HEK293 (cell line): ENCODE results near the gene RBMS3.

Experiments used
- CTCF ChIA-PET: fragments of 350-600 bp; formaldehyde crosslinking; extraction: SDS; loops from one replicate; lab custom pipeline; 2021; ENCODE audit warnings: antibody characterized with exemption; lab: Yijun Ruan, JAX
- POLR2A ChIA-PET: fragments of 300-600 bp; formaldehyde crosslinking; extraction: SDS; loops from one replicate; lab custom pipeline; 2020; ENCODE audit warnings: antibody characterized with exemption, inconsistent platforms; lab: Yijun Ruan, JAX
- H3K27ac ChIP-seq: fragments of 200-500 bp; sonication (Bioruptor generic); 2 replicates; pipeline ENCODE4 v1.5.1; 2014; ENCODE audit warnings: low read depth, low read length, control low read depth, inconsistent platforms; ENCODE audit errors: extremely low read depth
- H3K36me3 ChIP-seq, 2 experiments: fragments of 200-500 bp in 1 of 2; sonication (Bioruptor generic) in 1 of 2; 1 replicate in 1 of 2; 2 replicates in 1 of 2; pipeline ENCODE4 v1.5.1; 2014 to 2017; ENCODE audit warnings: inconsistent platforms in 2 of 2, low read length in 2 of 2; ENCODE audit not compliant: control insufficient read depth in 2 of 2, insufficient read depth in 1 of 2
- H3K4me1 ChIP-seq: fragments of 200-500 bp; sonication (Bioruptor generic); 2 replicates; pipeline ENCODE4 v1.5.1; 2014; ENCODE audit warnings: mild to moderate bottlenecking, low read length, inconsistent platforms; ENCODE audit not compliant: control insufficient read depth, insufficient read depth
- H3K4me3 ChIP-seq: 2 replicates; pipeline ENCODE4 v1.5.1; 2011; ENCODE audit warnings: low read depth, mild to moderate bottlenecking, control low read depth, low read length, moderate library complexity
- H3K9me3 ChIP-seq: fragments of 200-500 bp; sonication (Bioruptor generic); 2 replicates; pipeline ENCODE4 v1.5.1; 2014; ENCODE audit warnings: low read depth, low read length, inconsistent platforms; ENCODE audit not compliant: control insufficient read depth, insufficient read depth
- BCL11B ChIP-seq: fragments of 450-650 bp; formaldehyde crosslinking; IDR thresholded peaks from 2 replicates; pipeline ENCODE4 v1.5.1; 2016; ENCODE audit warnings: low read depth, missing biosample characterization, missing genetic modification characterization
- BCL6B ChIP-seq: fragments of 450-650 bp; formaldehyde crosslinking; IDR thresholded peaks from 2 replicates; pipeline ENCODE4 v1.5.1; 2017; ENCODE audit warnings: missing biosample characterization, missing genetic modification characterization
- MEIS1 ChIP-seq: sonication (generic); formaldehyde crosslinking; IDR thresholded peaks from 2 replicates; pipeline ENCODE4 v1.8.1; 2022; ENCODE audit warnings: missing genetic modification reagents, mild to moderate bottlenecking, borderline replicate concordance
- SCRT2 ChIP-seq: fragments of 450-650 bp; formaldehyde crosslinking; IDR thresholded peaks from 2 replicates; pipeline ENCODE4 v1.5.1; 2016; ENCODE audit warnings: missing biosample characterization, missing genetic modification characterization
- ZBTB21 ChIP-seq: fragments of 450-650 bp; formaldehyde crosslinking; IDR thresholded peaks from 2 replicates; pipeline ENCODE4 v1.5.1; 2017; ENCODE audit warnings: missing biosample characterization, missing genetic modification characterization
- ZNF114 ChIP-seq: fragments of 450-650 bp; formaldehyde crosslinking; IDR thresholded peaks from 2 replicates; pipeline ENCODE4 v1.5.0; 2017; ENCODE audit warnings: missing biosample characterization, missing genetic modification characterization
- ZNF175 ChIP-seq: fragments of 450-650 bp; formaldehyde crosslinking; IDR thresholded peaks from 2 replicates; pipeline ENCODE4 v1.5.1; 2016; ENCODE audit warnings: missing biosample characterization, missing genetic modification characterization
- ZNF184 ChIP-seq: fragments of 450-650 bp; IDR thresholded peaks from 2 replicates; pipeline ENCODE4 v1.5.1; 2018; ENCODE audit warnings: missing biosample characterization, mild to moderate bottlenecking, missing genetic modification characterization
- ZNF214 ChIP-seq: fragments of 450-650 bp; formaldehyde crosslinking; IDR thresholded peaks from 2 replicates; pipeline ENCODE4 v1.5.1; 2017; ENCODE audit warnings: missing biosample characterization, mild to moderate bottlenecking, missing genetic modification characterization, borderline replicate concordance
- ZNF341 ChIP-seq: fragments of 450-650 bp; formaldehyde crosslinking; IDR thresholded peaks from 2 replicates; pipeline ENCODE4; 2016; ENCODE audit warnings: low read depth, missing biosample characterization, missing genetic modification characterization
- ZNF350 ChIP-seq: fragments of 450-650 bp; formaldehyde crosslinking; IDR thresholded peaks from 2 replicates; pipeline ENCODE4 v1.5.0; 2017; ENCODE audit warnings: missing biosample characterization, mild to moderate bottlenecking, missing genetic modification characterization
- ZNF37A ChIP-seq: fragments of 450-650 bp; IDR thresholded peaks from 2 replicates; pipeline ENCODE4 v1.5.1; 2018; ENCODE audit warnings: missing biosample characterization, missing genetic modification characterization
- ZNF514 ChIP-seq: fragments of 450-650 bp; formaldehyde crosslinking; IDR thresholded peaks from 2 replicates; pipeline ENCODE4 v1.5.1; 2016; ENCODE audit warnings: missing biosample characterization, missing genetic modification characterization
- ZNF549 ChIP-seq: fragments of 450-650 bp; IDR thresholded peaks from 2 replicates; pipeline ENCODE4 v1.5.1; 2018; ENCODE audit warnings: missing biosample characterization, missing genetic modification characterization, mild to moderate bottlenecking, inconsistent platforms, moderate library complexity
- ZNF692 ChIP-seq: fragments of 450-650 bp; formaldehyde crosslinking; IDR thresholded peaks from 2 replicates; pipeline ENCODE4 v1.5.1; 2016; ENCODE audit warnings: missing biosample characterization, missing genetic modification characterization
- ZNF776 ChIP-seq: fragments of 450-650 bp; formaldehyde crosslinking; IDR thresholded peaks from 2 replicates; pipeline ENCODE4 v1.5.0; 2017; ENCODE audit warnings: missing biosample characterization, missing genetic modification characterization, borderline replicate concordance
- ZNF792 ChIP-seq: fragments of 450-650 bp; formaldehyde crosslinking; IDR thresholded peaks from 2 replicates; pipeline ENCODE4 v1.5.1; 2016; ENCODE audit warnings: missing biosample characterization, missing genetic modification characterization
- TF ChIP-seq, protein P1 (sequence below): fragments of 450-650 bp; formaldehyde crosslinking; IDR thresholded peaks from 2 replicates; pipeline ENCODE4 v1.5.0; 2017; ENCODE audit warnings: missing biosample characterization, missing genetic modification characterization, borderline replicate concordance
- TF ChIP-seq, protein P2 (sequence below): fragments of 450-650 bp; formaldehyde crosslinking; IDR thresholded peaks from 2 replicates; pipeline ENCODE4 v1.5.1; 2017; ENCODE audit warnings: missing biosample characterization, missing genetic modification characterization
- TF ChIP-seq, protein P3 (sequence below): fragments of 450-650 bp; formaldehyde crosslinking; IDR thresholded peaks from 2 replicates; pipeline ENCODE4 v1.5.1; 2016; ENCODE audit warnings: missing biosample characterization, missing genetic modification characterization
- TF ChIP-seq, protein P4 (sequence below): IDR thresholded peaks from 2 replicates; pipeline ENCODE4 v1.6.1; 2011; ENCODE audit warnings: mild to moderate bottlenecking, low read depth, low read length, borderline replicate concordance

The RBMS3 gene

DNA sequence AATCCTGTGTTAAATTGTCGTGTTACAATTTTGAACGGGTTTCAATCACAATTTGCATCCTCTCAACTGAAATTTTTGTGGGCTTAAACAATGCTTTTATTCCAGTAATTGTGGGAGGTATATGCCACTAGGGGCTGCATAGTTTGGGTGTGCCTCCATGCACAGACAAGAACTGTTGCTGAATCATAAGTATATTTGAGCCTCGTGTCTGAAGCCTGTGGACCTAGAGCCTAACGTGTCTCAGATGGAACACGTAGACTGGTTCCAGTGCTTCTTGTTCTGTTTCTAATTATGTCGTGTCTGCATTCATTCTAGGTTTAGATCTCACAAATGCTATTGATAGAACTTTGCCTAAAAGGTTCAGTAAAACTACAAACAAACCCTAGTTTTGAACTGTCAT is 363.4 kb downstream of the RBMS3 start (continued):
- TF ChIP-seq ZNF341 (tag by site-specific recombination) (no peak), ZNF184 (tag by site-specific recombination) (no peak), ZNF114 (tag by site-specific recombination) (no peak)

GRCh38 chr3:29644956-29645636 is 364.2 kb downstream of the RBMS3 start:
- H3K27ac ChIP-seq, result no peak overlapping the region
- no peaks in the 10 kb centered on the region for H3K9me3 ChIP-seq
- POLR2A ChIA-PET, result no interaction called here
- peaks cover 4% of the 10 kb centered on the region; the same call in 1 of the 2 replicates for H3K4me1 ChIP-seq
- no peak overlapping the region for H3K4me3 ChIP-seq
- no peaks in the 10 kb centered on the region for H3K36me3 ChIP-seq
- TF ChIP-seq ZNF514 (tag by site-specific recombination) (no peak), ZNF549 (no peak), BCL11B (tag by site-specific recombination) (no peak), MEIS1 (CRISPR knock-in tag) (no peak)
- TF ChIP-seq, protein P1, sequence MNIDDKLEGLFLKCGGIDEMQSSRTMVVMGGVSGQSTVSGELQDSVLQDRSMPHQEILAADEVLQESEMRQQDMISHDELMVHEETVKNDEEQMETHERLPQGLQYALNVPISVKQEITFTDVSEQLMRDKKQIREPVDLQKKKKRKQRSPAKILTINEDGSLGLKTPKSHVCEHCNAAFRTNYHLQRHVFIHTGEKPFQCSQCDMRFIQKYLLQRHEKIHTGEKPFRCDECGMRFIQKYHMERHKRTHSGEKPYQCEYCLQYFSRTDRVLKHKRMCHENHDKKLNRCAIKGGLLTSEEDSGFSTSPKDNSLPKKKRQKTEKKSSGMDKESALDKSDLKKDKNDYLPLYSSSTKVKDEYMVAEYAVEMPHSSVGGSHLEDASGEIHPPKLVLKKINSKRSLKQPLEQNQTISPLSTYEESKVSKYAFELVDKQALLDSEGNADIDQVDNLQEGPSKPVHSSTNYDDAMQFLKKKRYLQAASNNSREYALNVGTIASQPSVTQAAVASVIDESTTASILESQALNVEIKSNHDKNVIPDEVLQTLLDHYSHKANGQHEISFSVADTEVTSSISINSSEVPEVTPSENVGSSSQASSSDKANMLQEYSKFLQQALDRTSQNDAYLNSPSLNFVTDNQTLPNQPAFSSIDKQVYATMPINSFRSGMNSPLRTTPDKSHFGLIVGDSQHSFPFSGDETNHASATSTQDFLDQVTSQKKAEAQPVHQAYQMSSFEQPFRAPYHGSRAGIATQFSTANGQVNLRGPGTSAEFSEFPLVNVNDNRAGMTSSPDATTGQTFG, result no peak
- TF ChIP-seq, protein P2, sequence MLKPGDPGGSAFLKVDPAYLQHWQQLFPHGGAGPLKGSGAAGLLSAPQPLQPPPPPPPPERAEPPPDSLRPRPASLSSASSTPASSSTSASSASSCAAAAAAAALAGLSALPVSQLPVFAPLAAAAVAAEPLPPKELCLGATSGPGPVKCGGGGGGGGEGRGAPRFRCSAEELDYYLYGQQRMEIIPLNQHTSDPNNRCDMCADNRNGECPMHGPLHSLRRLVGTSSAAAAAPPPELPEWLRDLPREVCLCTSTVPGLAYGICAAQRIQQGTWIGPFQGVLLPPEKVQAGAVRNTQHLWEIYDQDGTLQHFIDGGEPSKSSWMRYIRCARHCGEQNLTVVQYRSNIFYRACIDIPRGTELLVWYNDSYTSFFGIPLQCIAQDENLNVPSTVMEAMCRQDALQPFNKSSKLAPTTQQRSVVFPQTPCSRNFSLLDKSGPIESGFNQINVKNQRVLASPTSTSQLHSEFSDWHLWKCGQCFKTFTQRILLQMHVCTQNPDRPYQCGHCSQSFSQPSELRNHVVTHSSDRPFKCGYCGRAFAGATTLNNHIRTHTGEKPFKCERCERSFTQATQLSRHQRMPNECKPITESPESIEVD (tag by site-specific recombination), result no peak
- TF ChIP-seq, protein P3, sequence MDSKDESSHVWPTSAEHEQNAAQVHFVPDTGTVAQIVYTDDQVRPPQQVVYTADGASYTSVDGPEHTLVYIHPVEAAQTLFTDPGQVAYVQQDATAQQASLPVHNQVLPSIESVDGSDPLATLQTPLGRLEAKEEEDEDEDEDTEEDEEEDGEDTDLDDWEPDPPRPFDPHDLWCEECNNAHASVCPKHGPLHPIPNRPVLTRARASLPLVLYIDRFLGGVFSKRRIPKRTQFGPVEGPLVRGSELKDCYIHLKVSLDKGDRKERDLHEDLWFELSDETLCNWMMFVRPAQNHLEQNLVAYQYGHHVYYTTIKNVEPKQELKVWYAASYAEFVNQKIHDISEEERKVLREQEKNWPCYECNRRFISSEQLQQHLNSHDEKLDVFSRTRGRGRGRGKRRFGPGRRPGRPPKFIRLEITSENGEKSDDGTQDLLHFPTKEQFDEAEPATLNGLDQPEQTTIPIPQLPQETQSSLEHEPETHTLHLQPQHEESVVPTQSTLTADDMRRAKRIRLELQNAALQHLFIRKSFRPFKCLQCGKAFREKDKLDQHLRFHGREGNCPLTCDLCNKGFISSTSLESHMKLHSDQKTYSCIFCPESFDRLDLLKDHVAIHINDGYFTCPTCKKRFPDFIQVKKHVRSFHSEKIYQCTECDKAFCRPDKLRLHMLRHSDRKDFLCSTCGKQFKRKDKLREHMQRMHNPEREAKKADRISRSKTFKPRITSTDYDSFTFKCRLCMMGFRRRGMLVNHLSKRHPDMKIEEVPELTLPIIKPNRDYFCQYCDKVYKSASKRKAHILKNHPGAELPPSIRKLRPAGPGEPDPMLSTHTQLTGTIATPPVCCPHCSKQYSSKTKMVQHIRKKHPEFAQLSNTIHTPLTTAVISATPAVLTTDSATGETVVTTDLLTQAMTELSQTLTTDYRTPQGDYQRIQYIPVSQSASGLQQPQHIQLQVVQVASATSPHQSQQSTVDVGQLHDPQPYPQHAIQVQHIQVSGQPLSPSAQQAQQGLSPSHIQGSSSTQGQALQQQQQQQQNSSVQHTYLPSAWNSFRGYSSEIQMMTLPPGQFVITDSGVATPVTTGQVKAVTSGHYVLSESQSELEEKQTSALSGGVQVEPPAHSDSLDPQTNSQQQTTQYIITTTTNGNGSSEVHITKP (tag by site-specific recombination), result no peak
- CTCF ChIA-PET, result interaction anchor here (0.6 to 0.7 kb wide), 2 partner anchors 96 to 254 kb away, joined by 3 read pairs; no protein-coding TSS in a partner anchor

DNA sequence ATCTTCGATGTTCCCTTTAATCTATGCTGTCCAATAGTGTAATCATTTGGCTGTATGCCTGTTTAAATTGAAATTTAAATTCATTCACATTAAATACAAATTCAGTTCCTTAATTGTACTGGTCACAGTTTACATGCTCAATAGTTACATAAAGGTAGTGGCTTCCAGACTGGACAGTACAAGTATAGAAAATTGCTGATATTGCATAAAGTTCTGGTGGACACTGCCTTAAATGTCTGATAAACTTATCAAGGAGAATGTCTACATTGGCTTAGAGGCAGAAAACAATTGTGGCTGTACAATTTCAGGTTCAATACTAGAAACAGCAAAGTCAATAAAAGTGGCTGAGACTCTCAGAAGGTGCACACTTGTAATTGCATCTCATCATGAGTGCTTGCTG is 365.2 kb downstream of the RBMS3 start:
- Histone ChIP-seq H3K4me3 (no peak overlapping the region), H3K36me3 (no peaks in the 10 kb centered on the region), H3K9me3 (no peaks in the 10 kb centered on the region), H3K4me1 (peaks cover 4% of the 10 kb centered on the region; the same call in 1 of the 2 replicates), H3K27ac (no peak overlapping the region)
- TF ChIP-seq ZNF692 (no peak), ZNF37A (no peak), ZNF175 (tag by site-specific recombination) (no peak), BCL6B (tag by site-specific recombination) (no peak), ZBTB21 (tag by site-specific recombination) (no peak), ZNF114 (tag by site-specific recombination) (no peak), SCRT2 (tag by site-specific recombination) (no peak), ZNF350 (tag by site-specific recombination) (no peak), ZNF792 (tag by site-specific recombination) (no peak), ZNF214 (tag by site-specific recombination) (no peak), ZNF776 (tag by site-specific recombination) (no peak)
- TF ChIP-seq, protein P4, sequence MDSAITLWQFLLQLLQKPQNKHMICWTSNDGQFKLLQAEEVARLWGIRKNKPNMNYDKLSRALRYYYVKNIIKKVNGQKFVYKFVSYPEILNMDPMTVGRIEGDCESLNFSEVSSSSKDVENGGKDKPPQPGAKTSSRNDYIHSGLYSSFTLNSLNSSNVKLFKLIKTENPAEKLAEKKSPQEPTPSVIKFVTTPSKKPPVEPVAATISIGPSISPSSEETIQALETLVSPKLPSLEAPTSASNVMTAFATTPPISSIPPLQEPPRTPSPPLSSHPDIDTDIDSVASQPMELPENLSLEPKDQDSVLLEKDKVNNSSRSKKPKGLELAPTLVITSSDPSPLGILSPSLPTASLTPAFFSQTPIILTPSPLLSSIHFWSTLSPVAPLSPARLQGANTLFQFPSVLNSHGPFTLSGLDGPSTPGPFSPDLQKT, result no peak
- CTCF ChIA-PET, result interaction anchor here (0.6 kb wide), 1 partner anchor 95 kb away, joined by 3 read pairs; no protein-coding TSS in a partner anchor
- POLR2A ChIA-PET, result no interaction called here
